CD14-positive monocyte (primary cell): ENCODE data around the gene TMOD3. TPM values are rescaled to one million over a fixed set of nuclear protein-coding genes. Genes with fewer than 3 reads are reported as not detected.

ENCODE experiments used
- DNase-seq, 3 donors: peaks; one replicate each; pipeline ENCODE4 v3.0.0-alpha.2; 2011 to 2022
- H2AFZ ChIP-seq: 2 replicates; pipeline ENCODE4 v1.6.0; 2012; ENCODE audit warnings: mild to moderate bottlenecking, low read depth, low read length, inconsistent platforms; ENCODE audit not compliant: insufficient read depth, poor library complexity, severe bottlenecking
- H3K27ac ChIP-seq, 2 donors: 1 replicate in 1 of 2; 2 replicates in 1 of 2; pipeline ENCODE4 v1.5.1; 2012 to 2013; ENCODE audit warnings: low read length in 2 of 2, control low read depth in 1 of 2, inconsistent platforms in 1 of 2, low read depth in 1 of 2, mild to moderate bottlenecking in 1 of 2
- H3K27me3 ChIP-seq, 2 donors: one replicate each; pipeline versions ENCODE4 v1.6.0 to v1.6.1; 2011 to 2013; ENCODE audit warnings: low read length in 2 of 2; ENCODE audit not compliant: control insufficient read depth in 2 of 2, insufficient read depth in 2 of 2
- H3K36me3 ChIP-seq, 2 donors: replicated peaks in 1 of 2; 1 replicate in 1 of 2; 2 replicates in 1 of 2; pipeline versions ENCODE4 v1.5.1 to v1.6.1; 2012 to 2013; ENCODE audit warnings: low read length in 2 of 2, control low read depth in 1 of 2, inconsistent platforms in 1 of 2, mild to moderate bottlenecking in 1 of 2; ENCODE audit not compliant: insufficient read depth in 2 of 2, control insufficient read depth in 1 of 2
- H3K4me1 ChIP-seq, 2 donors: 1 replicate in 1 of 2; 2 replicates in 1 of 2; pipeline versions ENCODE4 v1.5.1 to v1.6.1; 2012 to 2013; ENCODE audit warnings: low read length in 2 of 2, control low read depth in 1 of 2, inconsistent platforms in 1 of 2, mild to moderate bottlenecking in 1 of 2, moderate library complexity in 1 of 2; ENCODE audit not compliant: insufficient read depth in 2 of 2, control insufficient read depth in 1 of 2
- H3K4me2 ChIP-seq: replicated peaks from 2 replicates; pipeline ENCODE3; 2012; ENCODE audit warnings: low read length, moderate library complexity, mild to moderate bottlenecking; ENCODE audit not compliant: poor library complexity, severe bottlenecking; ENCODE audit errors: extremely low read depth
- H3K4me3 ChIP-seq, 3 experiments: fragments of 200-600 bp in 1 of 3; sonication (generic) in 1 of 3; replicated peaks in 1 of 3; 1 replicate in 2 of 3; 2 replicates in 1 of 3; pipeline ENCODE4 v1.5.1; 2011 to 2013; ENCODE audit warnings: low read length in 3 of 3, mild to moderate bottlenecking in 3 of 3, control low read depth in 2 of 3, low read depth in 2 of 3, inconsistent platforms in 1 of 3, moderate library complexity in 1 of 3
- H3K79me2 ChIP-seq: 2 replicates; pipeline ENCODE4 v1.6.0; 2012; ENCODE audit warnings: mild to moderate bottlenecking, control low read depth, inconsistent platforms, low read length, moderate library complexity; ENCODE audit not compliant: insufficient read depth
- H3K9ac ChIP-seq: 2 replicates; pipeline ENCODE4 v1.6.0; 2017; ENCODE audit warnings: low read length, mild to moderate bottlenecking; ENCODE audit not compliant: insufficient read depth, poor library complexity, severe bottlenecking
- H3K9me3 ChIP-seq, 2 donors: replicated peaks in 1 of 2; 1 replicate in 1 of 2; 2 replicates in 1 of 2; pipeline versions ENCODE4 v1.5.1 to v1.6.1; 2012 to 2013; ENCODE audit warnings: low read length in 2 of 2, control low read depth in 1 of 2; ENCODE audit not compliant: control insufficient read depth in 1 of 2, insufficient read depth in 1 of 2
- H4K20me1 ChIP-seq: 2 replicates; pipeline ENCODE4 v1.6.0; 2012; ENCODE audit warnings: mild to moderate bottlenecking, low read length, control low read depth, moderate library complexity; ENCODE audit not compliant: insufficient read depth
- H3K27ac Mint-ChIP-seq, 7 donors: one replicate each; pipeline ENCODE4 v1.8.0; 2020; ENCODE audit warnings: mild to moderate bottlenecking in 7 of 7, mixed read lengths in 7 of 7, moderate library complexity in 6 of 7, inconsistent platforms in 2 of 7
- H3K27me3 Mint-ChIP-seq, 3 donors: one replicate each; pipeline ENCODE4 v1.8.0; 2021 to 2022; ENCODE audit warnings: low read depth in 3 of 3, mild to moderate bottlenecking in 3 of 3, mixed read lengths in 3 of 3, moderate library complexity in 3 of 3, inconsistent platforms in 1 of 3
- H3K36me3 Mint-ChIP-seq, 2 donors: one replicate each; pipeline ENCODE4 v1.8.0; 2020; ENCODE audit warnings: mixed read lengths in 2 of 2, inconsistent platforms in 1 of 2, mild to moderate bottlenecking in 1 of 2
- H3K4me1 Mint-ChIP-seq: one replicate; pipeline ENCODE4 v1.8.0; 2020; ENCODE audit warnings: mild to moderate bottlenecking, mixed read lengths
- H3K4me3 Mint-ChIP-seq, 2 donors: one replicate each; pipeline ENCODE4 v1.8.0; 2020; ENCODE audit warnings: mild to moderate bottlenecking in 2 of 2, mixed read lengths in 2 of 2, moderate library complexity in 1 of 2
- H3K9me3 Mint-ChIP-seq, 7 donors: one replicate each; pipeline ENCODE4 v1.8.0; 2020 to 2022; ENCODE audit warnings: mixed read lengths in 7 of 7, mild to moderate bottlenecking in 6 of 7, moderate library complexity in 6 of 7, inconsistent platforms in 2 of 7
- CTCF ChIP-seq: fragments of 200-600 bp; IDR thresholded peaks from one replicate; pipeline ENCODE4 v1.8.0; 2022; ENCODE audit warnings: antibody characterized with exemption, mild to moderate bottlenecking
- WGBS: methylation state at CpG from one replicate; pipeline ENCODE4 v1.1.5; 2013; ENCODE audit warnings: missing lambda C conversion rate; ENCODE audit not compliant: insufficient coverage; 5-methylcytosine and 5-hydroxymethylcytosine counted together
- intact Hi-C, 2 donors: fragments of 100-400 bp; cut with micrococcal nuclease; formaldehyde crosslinking; loops; one replicate each; pipeline versions ENCODE4 v1.15.0 to v1.15.1; 2023
- polyA plus RNA-seq, 3 donors: library from polyadenylated mRNA; depleted of rRNA in 1 of 3; unstranded in 2 of 3; stranded (reverse) in 1 of 3; fragments of 300-500 nt in 2 of 3; fragments of >200 nt in 1 of 3; fragmentation: Illumina TruSeq in 2 of 3; gene quantifications; 1 replicate in 2 of 3; 2 replicates in 1 of 3; pipeline ENCODE4 v1.2.3, GENCODE V29; 2012 to 2021

TMOD3 gene
- polyA plus RNA-seq, 3 donors, result 7.7 to 34.8 (median 27.8) TPM

GRCh38 chr15:51876169-51876568, 46.7 kb downstream of the TMOD3 start:
- WGBS, result 83% methylated on average over 1 of the region's 5 CpGs
- H3K36me3 Mint-ChIP-seq, result peaks cover 57 to 79% of the 10 kb centered on the region in 2 donors
- peaks cover 7% of the 10 kb centered on the region for H3K79me2 ChIP-seq

GRCh38 chr15:51878446-51879386, 49.3 kb downstream of the TMOD3 start:
- no peaks in the 10 kb centered on the region for H3K27me3 ChIP-seq
- no peaks in the 10 kb centered on the region for H3K27me3 Mint-ChIP-seq
- no peaks in the 10 kb centered on the region for H3K9me3 ChIP-seq
- H3K4me1 ChIP-seq, result no peaks in the 10 kb centered on the region
- no peak for TF ChIP-seq CTCF
- H3K27ac Mint-ChIP-seq, result peak overlapping the region in 1 of 7 donors; percentile 36
- peak overlapping the region in 1 of 2 donors; percentile 33 for H3K27ac ChIP-seq
- peaks cover 29 to 71% of the 10 kb centered on the region in 2 donors for H3K36me3 ChIP-seq
- intact Hi-C loops, result no loop called here
- H3K9ac ChIP-seq, result no peak overlapping the region
- H3K4me3 ChIP-seq, result no peak overlapping the region
- no peaks in the 10 kb centered on the region for H3K9me3 Mint-ChIP-seq
- H3K4me2 ChIP-seq, result no peak overlapping the region
- H3K79me2 ChIP-seq, result peaks cover 27% of the 10 kb centered on the region
- peaks cover 1% of the 10 kb centered on the region for H3K4me1 Mint-ChIP-seq
- H4K20me1 ChIP-seq, result peaks cover 65% of the 10 kb centered on the region
- H3K36me3 Mint-ChIP-seq, result peaks cover 43 to 60% of the 10 kb centered on the region in 2 donors
- DNase-seq, result no peak
- no peak overlapping the region for H3K4me3 Mint-ChIP-seq
- WGBS, result no CpG with 5 or more reads among the region's 1 CpG
- no peak overlapping the region for H2AFZ ChIP-seq

More at GRCh38 chr15:51876169-51876568, 46.7 kb downstream of the TMOD3 start:
- no peak for TF ChIP-seq CTCF
- H3K27me3 Mint-ChIP-seq, result no peaks in the 10 kb centered on the region
- intact Hi-C loops, result no loop called here
- H3K4me1 ChIP-seq, result no peaks in the 10 kb centered on the region
- H3K27ac ChIP-seq, result no peak overlapping the region
- no peak overlapping the region for H3K4me2 ChIP-seq
- H3K9me3 ChIP-seq, result no peaks in the 10 kb centered on the region
- no peak overlapping the region for H3K4me3 Mint-ChIP-seq
- DNase-seq, result no peak
- no peak overlapping the region for H3K4me3 ChIP-seq
- no peak overlapping the region for H2AFZ ChIP-seq
- H3K9ac ChIP-seq, result no peak overlapping the region
- peak overlapping the region in 1 of 7 donors; percentile 3 for H3K27ac Mint-ChIP-seq
- H3K27me3 ChIP-seq, result no peaks in the 10 kb centered on the region
- peaks cover 50 to 87% of the 10 kb centered on the region in 2 donors for H3K36me3 ChIP-seq
- peaks cover 1% of the 10 kb centered on the region for H3K4me1 Mint-ChIP-seq
- no peaks in the 10 kb centered on the region for H3K9me3 Mint-ChIP-seq
- H4K20me1 ChIP-seq, result peaks cover 58% of the 10 kb centered on the region
